ENCODE measurements around the gene HOGA1.

The HOGA1 gene

DNA sequence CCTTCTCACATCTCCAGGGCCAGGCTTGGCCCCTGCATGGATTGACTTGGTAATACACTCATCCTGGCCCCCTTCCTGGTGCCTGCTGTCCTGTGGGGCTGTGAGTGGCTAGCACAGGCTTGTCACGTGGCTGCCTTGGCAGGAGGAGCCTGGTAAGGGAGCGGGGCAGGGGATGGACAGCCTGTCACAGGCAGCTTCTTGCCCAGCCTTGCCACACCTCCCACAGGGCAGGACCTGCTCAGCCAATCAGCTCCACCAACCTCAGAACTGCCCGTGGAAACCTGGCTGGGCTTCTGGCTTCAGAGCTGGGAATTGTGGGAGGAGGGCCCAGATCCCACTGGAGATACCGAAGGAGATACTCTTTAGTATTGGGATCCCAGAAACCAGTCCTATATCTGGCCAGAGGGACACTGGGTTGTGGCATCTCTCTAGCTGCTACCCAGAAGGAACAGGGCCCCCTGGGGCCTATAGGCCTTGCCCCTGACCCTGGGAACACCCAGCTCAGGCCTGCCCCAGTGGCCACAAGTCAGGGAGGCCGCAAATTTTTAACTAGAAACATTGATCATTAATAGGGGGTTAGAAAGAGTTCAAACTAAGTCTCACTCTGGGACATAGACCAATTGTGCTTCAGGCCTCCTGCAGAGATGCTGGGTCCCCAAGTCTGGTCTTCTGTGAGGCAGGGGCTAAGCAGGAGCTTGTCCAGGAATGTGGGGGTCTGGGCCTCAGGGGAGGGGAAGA is at the start of gene HOGA1:
Gene HOGA1 (plus strand): TSS at position 330 of the 738 bp plus-strand sequence. CDS start 315 bp downstream, at position 645.
- DNase-seq, result no peak
- in situ Hi-C loops (cut with MboI; ENCODE audit: low pct_unique_long_range_greater_than_20kb, low sequenced_read_pairs), result no loop called here

DNA sequence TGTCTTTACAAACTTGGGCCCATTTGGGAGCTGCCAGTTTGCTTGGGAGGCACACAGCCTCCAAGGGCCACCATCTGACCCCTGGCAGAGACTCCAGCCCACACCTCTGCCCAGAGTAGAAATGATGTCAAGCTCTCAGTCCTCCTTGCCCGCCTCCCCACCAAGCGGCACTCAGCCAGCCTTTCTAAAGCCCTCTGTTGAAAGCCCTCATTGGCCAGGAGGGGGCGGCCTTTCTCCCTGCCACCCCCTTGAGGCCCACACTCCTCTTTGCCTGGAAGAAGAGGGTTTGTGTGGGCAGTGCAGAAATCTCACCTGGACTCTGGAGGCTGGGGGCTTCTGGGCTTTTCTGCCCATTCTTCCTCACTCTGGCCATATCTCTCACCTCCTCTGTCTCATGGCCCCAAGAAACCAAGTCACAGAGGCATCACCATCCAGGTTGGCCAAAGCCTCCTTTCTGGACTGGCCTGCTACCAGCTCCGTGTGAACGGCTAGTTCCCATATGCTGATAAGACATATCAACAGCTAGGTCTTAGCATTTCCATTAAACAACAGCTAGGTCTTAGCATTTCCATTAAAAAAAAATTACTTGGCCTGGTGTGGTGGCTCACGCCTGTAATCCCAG is 49.3 kb upstream of the HOGA1 start:
- DNase-seq, result peak; percentile 63
- in situ Hi-C loops (cut with MboI; ENCODE audit: low pct_unique_long_range_greater_than_20kb, low sequenced_read_pairs), result no loop called here

DNA sequence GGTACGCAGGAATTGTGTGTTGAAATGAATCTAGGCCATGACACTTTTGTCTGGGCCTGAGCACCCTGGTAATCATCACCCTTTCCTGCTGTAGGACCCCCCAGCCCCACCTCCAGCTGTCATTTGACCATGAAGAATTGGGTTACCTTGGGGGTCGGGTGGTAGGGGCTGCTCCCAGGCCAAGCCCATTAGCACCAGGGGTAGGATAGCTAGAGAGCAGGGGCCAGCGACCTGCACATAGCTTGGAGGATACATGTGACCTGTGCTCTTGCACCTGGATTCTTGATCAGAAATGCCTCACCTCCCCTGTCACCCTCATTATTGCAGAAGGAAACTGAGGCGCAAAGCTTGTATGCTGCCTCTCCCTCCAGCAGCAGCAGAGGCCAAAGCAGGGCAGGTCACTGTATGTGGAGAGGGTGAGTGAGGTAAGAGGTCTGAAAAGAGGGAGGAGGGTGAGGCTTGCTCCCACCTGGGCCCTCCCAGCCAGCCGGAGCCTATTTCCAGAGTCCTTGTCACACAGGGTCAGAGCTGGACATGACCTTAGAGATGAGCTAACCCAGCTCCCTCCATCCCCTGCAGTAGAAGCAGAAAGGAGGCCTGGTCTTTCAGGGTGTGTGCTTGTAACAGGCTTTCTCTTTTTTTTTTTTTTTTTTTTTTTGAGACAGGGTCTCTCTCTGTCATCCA is 46.9 kb upstream of the HOGA1 start:
- no peak for DNase-seq
- in situ Hi-C loops (cut with MboI; ENCODE audit: low pct_unique_long_range_greater_than_20kb, low sequenced_read_pairs), result no loop called here

DNA sequence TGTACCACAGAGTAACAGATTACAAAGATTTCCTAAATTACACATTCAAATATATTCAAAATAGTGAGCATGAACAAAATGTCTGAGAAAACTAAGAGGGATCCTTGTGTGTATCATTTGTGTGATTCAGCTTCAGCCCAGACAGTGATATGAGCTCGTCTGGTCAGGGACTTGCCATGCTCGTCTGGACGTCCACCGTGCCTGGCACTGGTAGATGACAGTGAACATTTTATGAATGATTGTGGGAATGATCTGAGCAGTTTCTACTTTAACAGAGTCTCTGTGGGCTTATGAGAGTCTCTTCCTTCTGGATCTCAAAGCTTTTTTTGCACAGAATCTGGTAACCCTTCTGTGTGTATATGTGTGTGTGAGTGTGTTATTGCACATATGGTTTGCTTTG is 45.8 kb upstream of the HOGA1 start:
- no peak for DNase-seq
- in situ Hi-C loops (cut with MboI; ENCODE audit: low pct_unique_long_range_greater_than_20kb, low sequenced_read_pairs), result no loop called here

DNA sequence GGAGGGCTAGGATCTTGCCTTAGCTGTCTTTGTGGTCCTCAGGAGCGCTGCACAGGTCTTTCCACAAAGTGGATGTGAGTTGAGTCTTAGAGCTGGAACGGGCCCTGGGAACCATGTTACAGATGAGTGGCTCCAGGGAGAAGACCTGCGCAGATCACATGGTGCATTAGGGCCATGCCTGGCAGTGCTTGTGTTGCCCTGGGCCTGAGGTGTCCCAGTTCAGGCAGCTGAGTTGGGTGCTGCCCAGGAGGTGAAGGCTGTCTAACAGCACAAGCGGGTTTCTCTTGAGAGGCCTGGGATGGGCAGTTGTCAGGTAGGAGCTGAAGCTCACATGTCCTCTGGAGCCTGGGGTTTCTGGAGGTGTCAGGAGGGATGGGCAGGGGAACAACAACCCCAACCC is 45.4 kb upstream of the HOGA1 start:
- no peak for DNase-seq
- in situ Hi-C loops (cut with MboI; ENCODE audit: low pct_unique_long_range_greater_than_20kb, low sequenced_read_pairs), result no loop called here

DNA sequence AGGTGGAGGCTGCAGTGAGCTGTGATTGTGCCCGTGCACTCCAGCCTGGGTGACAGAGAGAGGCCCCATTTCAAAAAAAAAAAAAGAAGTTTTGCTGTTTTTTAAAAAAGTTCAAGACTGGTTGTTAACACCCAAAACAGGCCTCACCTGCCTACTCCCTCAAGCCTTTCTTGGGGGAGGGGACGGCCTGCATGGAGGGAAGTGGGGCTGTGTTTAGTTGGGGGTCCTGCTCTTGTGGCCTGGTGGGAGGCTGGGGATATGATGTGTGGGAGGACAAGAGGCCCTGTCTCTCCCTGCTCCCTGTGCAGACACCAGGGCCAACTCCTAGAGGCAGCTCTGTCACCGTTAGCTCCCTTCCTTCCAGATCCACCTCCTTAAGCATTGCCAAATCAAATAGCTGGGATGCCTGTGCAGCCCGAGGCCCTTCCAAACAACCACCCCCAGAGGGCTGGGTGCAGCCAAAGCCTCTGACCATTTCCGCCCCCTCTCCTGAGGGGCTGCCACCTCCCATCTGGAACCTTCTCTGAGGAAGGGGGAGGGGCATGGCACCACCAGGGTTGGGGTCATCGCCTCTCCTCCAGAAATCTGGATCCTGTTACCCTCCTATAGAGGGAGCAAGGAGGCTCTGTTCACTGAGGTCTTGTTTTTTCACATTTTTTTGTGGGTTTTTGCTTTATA is 44.5 kb upstream of the HOGA1 start:
- in situ Hi-C loops (cut with MboI; ENCODE audit: low pct_unique_long_range_greater_than_20kb, low sequenced_read_pairs), result no loop called here
- no peak for DNase-seq

- no peak for DNase-seq
- in situ Hi-C loops (cut with MboI; ENCODE audit: low pct_unique_long_range_greater_than_20kb, low sequenced_read_pairs), result no loop called here
Observed at GRCh38 chr10:97540669-97541500, 43.3 kb upstream of the HOGA1 start.

DNA sequence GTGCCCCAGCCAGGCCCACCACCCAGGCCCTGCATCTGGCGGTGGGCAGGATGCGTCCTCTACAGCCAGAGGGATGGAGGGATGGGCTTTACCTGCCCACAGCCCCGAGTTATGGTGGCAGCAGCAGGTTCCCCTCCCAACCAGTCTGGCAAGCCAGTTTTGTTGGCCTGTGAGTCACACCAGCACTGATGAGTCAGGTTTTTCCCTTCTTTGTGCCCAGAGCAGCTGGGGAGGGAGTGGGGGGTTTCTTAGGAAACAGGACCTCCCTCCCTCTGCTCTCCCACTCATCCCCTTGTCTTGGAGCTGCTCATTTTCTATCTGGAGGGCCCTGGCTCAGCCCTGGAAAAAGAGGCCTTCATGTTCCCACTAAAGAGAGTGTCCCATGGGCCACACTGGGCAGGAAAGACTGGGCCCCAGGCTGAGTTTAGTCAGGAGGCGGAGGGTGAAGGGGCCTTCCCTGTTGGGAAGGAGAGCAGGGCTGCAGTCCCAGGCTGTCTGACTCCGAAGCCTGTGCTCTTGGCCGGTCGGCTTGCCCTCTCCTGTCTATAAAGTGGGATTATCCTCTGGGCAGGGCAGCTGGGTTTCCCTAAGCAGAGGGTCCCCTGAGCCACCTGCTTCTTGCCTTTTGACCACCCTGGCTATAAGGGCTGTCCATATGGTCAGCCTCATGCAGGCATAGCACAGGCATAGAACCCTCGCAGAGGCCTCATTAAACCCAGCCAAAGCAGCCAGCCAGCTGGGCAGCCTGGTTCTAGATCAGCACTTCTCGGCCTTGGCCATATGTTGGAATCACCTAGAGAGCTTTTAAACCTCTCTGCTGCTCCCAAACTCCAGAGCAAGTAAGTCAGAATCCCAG is 41.8 kb upstream of the HOGA1 start:
- DNase-seq, result peak; percentile 16
- in situ Hi-C loops (cut with MboI; ENCODE audit: low pct_unique_long_range_greater_than_20kb, low sequenced_read_pairs), result no loop called here

GRCh38 chr10:97543025-97543546 is 41.1 kb upstream of the HOGA1 start:
- in situ Hi-C loops (cut with MboI; ENCODE audit: low pct_unique_long_range_greater_than_20kb, low sequenced_read_pairs), result no loop called here
- peak; percentile 56 for DNase-seq

DNA sequence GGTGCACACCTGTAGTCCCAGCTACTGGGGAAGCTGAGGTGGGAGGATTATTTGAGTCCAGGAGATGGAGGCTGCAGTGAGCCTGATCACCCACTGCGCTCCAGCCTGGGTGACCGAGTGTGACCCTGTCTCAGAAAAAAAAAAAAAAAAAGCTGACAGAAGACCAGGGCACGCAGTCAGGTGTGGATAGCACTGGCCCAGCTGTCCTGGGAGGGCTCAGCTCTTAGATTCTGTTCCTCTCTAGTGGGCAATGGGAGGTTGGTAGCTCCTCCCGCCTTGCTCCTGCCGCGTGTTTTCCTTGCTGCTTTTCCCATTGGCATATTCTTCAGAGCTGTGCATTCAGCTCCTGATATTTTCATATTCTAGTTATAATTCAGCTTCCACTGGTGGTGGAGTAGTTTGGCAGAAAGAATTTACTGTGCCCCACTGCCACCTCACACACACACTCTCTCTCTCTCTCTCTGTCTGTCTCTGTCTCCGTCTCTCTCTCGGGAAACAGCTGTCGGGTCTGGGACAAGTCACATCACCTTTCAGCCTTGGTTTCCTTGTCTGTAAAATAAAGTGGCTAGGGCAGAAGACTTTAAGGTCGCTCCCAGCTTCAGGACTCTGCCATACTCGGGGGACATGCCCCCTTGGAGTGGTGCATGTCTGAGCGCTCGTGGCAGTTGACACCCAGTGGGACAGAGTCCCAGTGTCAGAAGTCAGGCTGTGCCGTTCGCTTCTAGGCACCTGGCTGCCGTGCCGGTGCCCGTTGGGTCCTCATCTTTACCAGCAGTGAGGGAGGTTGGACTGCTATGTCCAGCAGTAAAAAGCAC is 37.5 kb upstream of the HOGA1 start:
- in situ Hi-C loops (cut with MboI; ENCODE audit: low pct_unique_long_range_greater_than_20kb, low sequenced_read_pairs), result no loop called here

GRCh38 chr10:97547271-97547600 is 37.0 kb upstream of the HOGA1 start:
- no peak for DNase-seq
- in situ Hi-C loops (cut with MboI; ENCODE audit: low pct_unique_long_range_greater_than_20kb, low sequenced_read_pairs), result no loop called here

More for the DNA sequence above, 37.5 kb upstream of the HOGA1 start:
- DNase-seq, result no peak

- in situ Hi-C loops (cut with MboI; ENCODE audit: low pct_unique_long_range_greater_than_20kb, low sequenced_read_pairs), result no loop called here
- DNase-seq, result no peak
Observed at GRCh38 chr10:97547962-97548361, 36.2 kb upstream of the HOGA1 start.

GRCh38 chr10:97548828-97549455 is 35.2 kb upstream of the HOGA1 start:
- DNase-seq, result no peak
- in situ Hi-C loops (cut with MboI; ENCODE audit: low pct_unique_long_range_greater_than_20kb, low sequenced_read_pairs), result no loop called here

DNA sequence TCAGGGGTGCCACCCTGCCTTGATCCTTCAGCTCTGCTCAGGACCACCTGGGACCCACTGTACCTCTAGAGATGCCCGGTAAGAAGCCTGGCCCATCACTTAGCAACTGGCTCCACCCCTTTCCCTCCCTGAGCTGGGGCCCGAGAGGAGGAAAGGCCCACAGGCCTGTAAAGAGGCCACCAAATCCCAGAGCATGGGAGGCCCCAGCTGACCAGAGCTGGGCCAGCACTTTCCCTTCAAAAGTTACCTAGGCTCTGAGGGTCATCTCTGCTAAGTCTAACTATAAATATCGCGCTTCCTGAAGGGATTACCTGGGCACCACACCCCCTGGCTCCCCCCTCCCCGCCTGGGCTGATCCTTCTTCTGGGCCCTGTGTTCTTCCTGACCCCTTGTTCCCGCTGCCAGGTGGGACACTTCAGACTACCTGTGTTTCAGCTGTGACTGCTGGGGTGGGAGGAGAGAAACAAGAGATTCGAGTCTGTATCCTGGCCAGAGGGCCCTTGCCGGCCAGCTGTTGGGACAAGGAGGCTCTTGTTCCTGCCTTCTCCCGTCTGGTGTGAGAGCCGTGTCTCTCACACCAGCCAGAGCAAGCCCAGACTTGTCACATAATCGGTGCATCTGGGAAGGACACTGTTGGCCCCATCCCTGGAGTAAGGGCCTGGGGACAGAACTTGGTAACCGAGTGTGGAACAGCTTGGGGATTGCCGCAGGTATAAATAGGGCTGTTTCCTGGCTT is 34.4 kb upstream of the HOGA1 start:
- in situ Hi-C loops (cut with MboI; ENCODE audit: low pct_unique_long_range_greater_than_20kb, low sequenced_read_pairs), result no loop called here
- DNase-seq, result no peak

GRCh38 chr10:97550336-97551149 is 33.6 kb upstream of the HOGA1 start:
- in situ Hi-C loops (cut with MboI; ENCODE audit: low pct_unique_long_range_greater_than_20kb, low sequenced_read_pairs), result no loop called here
- DNase-seq, result no peak

All from KBM-7 (cell line).